ENCODE measurements around the gene IKZF1.
A peak's percentile ranks its signal among the peaks of the same experiment; 100 is the strongest.

Gene IKZF1

GRCh38 chr7:50382455-50382854, 77.9 kb downstream of the IKZF1 start:
- DNase-seq = no peak
- no peaks in the 10 kb centered on the region for H3K36me3 ChIP-seq
- no peaks in the 10 kb centered on the region for H3K9me3 ChIP-seq (ENCODE audit: severe bottlenecking)
- no peaks in the 10 kb centered on the region for H3K27me3 ChIP-seq (ENCODE audit: insufficient read depth, low read depth, severe bottlenecking)
- no peak overlapping the region for H3K27ac ChIP-seq
- H3K4me3 ChIP-seq (ENCODE audit: low read depth, low read length) = no peak overlapping the region
- TF ChIP-seq CTCF (IDR thresholded peaks at IDR 0.05; ENCODE audit: low read depth, low read length) = no peak

GRCh38 chr7:50387351-50387750, 82.8 kb downstream of the IKZF1 start:
- H3K36me3 ChIP-seq = no peaks in the 10 kb centered on the region
- H3K4me3 ChIP-seq (ENCODE audit: low read depth, low read length) = no peak overlapping the region

GRCh38 chr7:50389961-50390360, 85.4 kb downstream of the IKZF1 start:
- no peak overlapping the region for H3K4me3 ChIP-seq (ENCODE audit: low read depth, low read length)
- H3K27me3 ChIP-seq (ENCODE audit: insufficient read depth, low read depth, severe bottlenecking) = no peaks in the 10 kb centered on the region
- no peak for DNase-seq
- TF ChIP-seq CTCF (IDR thresholded peaks at IDR 0.05; ENCODE audit: low read depth, low read length) = no peak
- H3K36me3 ChIP-seq = no peaks in the 10 kb centered on the region
- no peak overlapping the region for H3K27ac ChIP-seq
- H3K9me3 ChIP-seq (ENCODE audit: severe bottlenecking) = no peaks in the 10 kb centered on the region

More at GRCh38 chr7:50387351-50387750, 82.8 kb downstream of the IKZF1 start:
- no peak for DNase-seq
- TF ChIP-seq CTCF (IDR thresholded peaks at IDR 0.05; ENCODE audit: low read depth, low read length) = no peak
- H3K27me3 ChIP-seq (ENCODE audit: insufficient read depth, low read depth, severe bottlenecking) = no peaks in the 10 kb centered on the region
- H3K27ac ChIP-seq = no peak overlapping the region
- H3K9me3 ChIP-seq (ENCODE audit: severe bottlenecking) = no peaks in the 10 kb centered on the region

- no peak for TF ChIP-seq CTCF (IDR thresholded peaks at IDR 0.05; ENCODE audit: low read depth, low read length)
- Histone ChIP-seq H3K27me3 (ENCODE audit: insufficient read depth, low read depth, severe bottlenecking) (no peaks in the 10 kb centered on the region), H3K36me3 (no peaks in the 10 kb centered on the region), H3K9me3 (ENCODE audit: severe bottlenecking) (no peaks in the 10 kb centered on the region), H3K27ac (peak overlapping the region; percentile 67), H3K4me3 (ENCODE audit: low read depth, low read length) (peak overlapping the region; percentile 23; the same call in 1 of the 2 replicates)
- peak; percentile 90 for DNase-seq
These were observed 86.9 kb downstream of the IKZF1 start for GRCh38 chr7:50391386-50391785.

GRCh38 chr7:50393076-50393475, 88.6 kb downstream of the IKZF1 start:
- no peak overlapping the region for H3K4me3 ChIP-seq (ENCODE audit: low read depth, low read length)
- DNase-seq = no peak
- no peaks in the 10 kb centered on the region for H3K27me3 ChIP-seq (ENCODE audit: insufficient read depth, low read depth, severe bottlenecking)
- no peaks in the 10 kb centered on the region for H3K9me3 ChIP-seq (ENCODE audit: severe bottlenecking)
- no peak for TF ChIP-seq CTCF (IDR thresholded peaks at IDR 0.05; ENCODE audit: low read depth, low read length)
- peak overlapping the region; percentile 67; the same call in 1 of the 2 replicates for H3K27ac ChIP-seq
- no peaks in the 10 kb centered on the region for H3K36me3 ChIP-seq

- H3K27me3 ChIP-seq (ENCODE audit: insufficient read depth, low read depth, severe bottlenecking) = no peaks in the 10 kb centered on the region
- no peak overlapping the region for H3K27ac ChIP-seq
- H3K36me3 ChIP-seq = no peaks in the 10 kb centered on the region
- H3K4me3 ChIP-seq (ENCODE audit: low read depth, low read length) = no peak overlapping the region
- DNase-seq = no peak
- TF ChIP-seq CTCF (IDR thresholded peaks at IDR 0.05; ENCODE audit: low read depth, low read length) = no peak
- H3K9me3 ChIP-seq (ENCODE audit: severe bottlenecking) = no peaks in the 10 kb centered on the region
These were observed 89.2 kb downstream of the IKZF1 start for GRCh38 chr7:50393547-50394252.

Measured in WERI-Rb-1 (cell line).